ENCODE measurements around the gene ICAM2.
A peak's percentile ranks its signal among the peaks of the same experiment; 100 is the strongest.

Gene ICAM2
- 25.4 to 81.6 (median 42.9) reads per million in 4 experiments for total RNA-seq

DNA sequence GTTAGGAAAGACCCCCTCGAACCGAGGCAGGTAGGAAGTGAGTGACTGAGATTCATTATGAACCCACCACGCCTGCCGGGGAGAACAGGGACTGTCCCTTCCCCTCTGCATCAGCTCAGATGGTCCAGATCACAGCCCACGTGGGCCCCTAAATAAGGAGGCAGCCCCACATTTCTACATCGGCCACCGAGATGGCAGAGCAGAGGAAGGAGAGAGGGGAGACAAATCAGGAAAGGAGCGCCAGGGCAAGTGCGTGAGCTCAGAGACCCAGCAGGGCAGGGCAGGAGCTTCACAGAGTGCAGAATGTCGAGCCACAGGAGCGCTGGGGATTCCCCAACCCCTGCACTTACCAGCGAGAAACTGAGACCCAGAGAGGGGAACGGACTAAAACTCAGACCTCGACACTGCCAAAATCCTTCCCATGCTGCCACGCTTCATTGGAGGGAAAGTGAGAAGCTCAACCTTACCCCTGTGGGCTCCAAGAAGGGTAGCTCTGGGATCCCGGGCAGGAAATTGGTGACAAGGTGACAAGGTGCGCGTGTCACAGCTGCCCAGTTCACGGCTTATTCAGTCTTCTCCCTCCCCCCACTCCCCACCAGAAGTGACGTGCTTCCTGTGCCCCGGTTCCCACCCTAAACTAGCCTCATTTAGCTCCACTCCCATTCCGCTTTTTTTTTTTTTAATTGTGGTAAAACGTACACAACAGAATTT, at the start of gene ICAM2:
Gene ICAM2, minus strand, starts transcription at position 578 of the 711 bp plus-strand sequence. CDS start 13,942 bp downstream, outside the sequence.
- peak; percentile 82 for DNase-seq

DNA sequence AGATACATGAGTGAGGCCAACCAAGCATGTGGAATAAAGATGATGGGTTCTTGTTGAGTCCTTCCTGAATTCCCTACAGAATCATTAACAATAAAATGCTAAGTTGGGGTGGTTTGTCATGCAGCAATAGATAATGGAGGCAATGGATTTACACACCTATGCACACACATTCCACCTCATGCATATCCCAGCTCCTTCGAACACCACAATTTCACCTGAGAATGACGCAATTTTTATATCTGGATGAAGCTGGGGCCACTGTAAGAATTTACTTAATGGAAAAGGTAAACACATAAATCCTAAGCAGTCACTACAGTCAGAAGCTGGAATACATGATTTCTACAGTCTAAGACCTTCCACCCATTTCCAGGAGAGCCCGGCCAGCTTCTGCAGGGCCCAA, 49.8 kb upstream of the ICAM2 start:
- no peak for DNase-seq

- no peak for DNase-seq
Measured at GRCh38 chr17:64069143-64069542, 48.7 kb upstream of the ICAM2 start.

DNA sequence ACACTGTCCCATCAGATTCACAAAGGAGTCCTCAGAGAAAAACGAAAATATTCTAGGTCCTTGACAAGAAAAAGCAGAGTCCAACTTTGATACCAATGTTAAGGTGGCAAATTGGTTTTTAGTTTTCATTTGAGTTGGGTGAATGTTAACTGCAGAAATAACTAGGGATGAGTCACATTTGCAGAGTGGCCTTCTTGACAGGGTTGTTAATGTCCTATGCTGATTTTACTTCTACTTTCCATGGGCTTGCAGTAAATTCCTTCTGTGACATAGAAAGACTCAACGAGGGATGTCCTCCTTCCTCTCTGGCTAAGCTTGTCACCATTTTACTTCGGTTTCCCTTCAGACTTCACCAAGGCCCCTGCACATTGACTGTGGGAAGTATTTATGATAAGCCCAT, 47.2 kb upstream of the ICAM2 start:
- no peak for DNase-seq

- DNase-seq: no peak
Measured at GRCh38 chr17:64066716-64067115, 46.3 kb upstream of the ICAM2 start.

DNA sequence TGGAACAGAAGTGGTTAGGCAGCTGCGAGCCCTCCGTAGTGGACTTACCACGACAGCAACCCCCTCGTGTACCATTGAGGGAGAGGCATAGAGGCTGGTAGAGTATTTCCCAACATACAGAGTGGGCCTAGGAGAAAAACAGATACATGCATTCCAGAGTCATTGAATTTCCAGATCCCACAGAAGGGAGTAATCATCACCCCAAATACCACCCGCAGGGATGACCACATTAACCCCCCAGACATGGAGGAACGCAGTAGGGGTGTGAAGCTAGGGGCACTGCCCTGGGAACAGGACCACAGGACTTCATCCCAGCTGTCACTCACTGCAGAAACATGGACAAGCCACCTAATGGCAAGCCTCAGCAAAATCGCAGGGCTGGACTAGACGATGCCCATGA, 44.7 kb upstream of the ICAM2 start:
- no peak for DNase-seq

- no peak for DNase-seq
Measured at GRCh38 chr17:64064331-64064730, 43.9 kb upstream of the ICAM2 start.

DNA sequence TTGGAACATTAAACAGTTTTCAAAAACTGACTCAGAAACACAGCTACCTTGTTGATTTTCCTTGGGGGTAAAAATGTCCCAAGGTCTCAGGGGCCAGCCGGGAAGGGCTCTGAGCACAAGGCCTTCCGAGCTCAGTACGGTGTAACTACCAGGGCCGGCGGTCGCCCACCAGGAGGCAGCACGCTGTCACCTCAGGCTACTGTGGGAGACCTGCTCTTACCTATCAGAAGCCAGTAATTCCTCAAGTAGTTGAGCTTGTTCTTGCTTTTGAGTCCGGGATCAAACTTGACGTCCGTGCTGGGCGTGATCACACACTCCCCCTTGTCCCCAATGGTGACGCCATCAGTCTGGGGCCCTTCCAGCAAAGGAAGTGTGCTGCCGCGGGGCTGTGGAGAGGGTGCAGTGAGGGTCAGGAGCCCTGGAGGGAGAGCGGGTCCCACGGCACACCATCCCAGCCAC, 43.4 kb upstream of the ICAM2 start:
- peak; percentile 43 for DNase-seq

DNA sequence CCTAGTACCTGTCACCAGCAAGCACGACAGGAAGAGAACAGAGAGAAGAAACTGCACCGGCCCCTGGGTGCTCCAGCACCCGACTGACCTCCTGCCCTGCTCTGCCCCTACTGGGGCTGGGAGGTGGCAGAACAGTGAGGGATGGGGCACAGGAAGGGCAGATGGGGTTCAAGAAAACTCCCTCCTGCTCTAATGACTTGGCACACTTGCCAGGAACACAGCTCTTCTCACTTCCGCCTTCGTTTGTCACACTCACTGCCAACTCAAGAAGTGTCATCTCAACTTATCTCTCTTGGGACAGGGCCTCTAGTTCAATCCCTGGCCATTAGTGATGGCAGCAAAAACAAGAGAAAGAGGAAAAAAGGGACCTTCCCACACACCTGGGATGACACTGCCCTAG, 42.7 kb upstream of the ICAM2 start:
- DNase-seq: no peak

DNA sequence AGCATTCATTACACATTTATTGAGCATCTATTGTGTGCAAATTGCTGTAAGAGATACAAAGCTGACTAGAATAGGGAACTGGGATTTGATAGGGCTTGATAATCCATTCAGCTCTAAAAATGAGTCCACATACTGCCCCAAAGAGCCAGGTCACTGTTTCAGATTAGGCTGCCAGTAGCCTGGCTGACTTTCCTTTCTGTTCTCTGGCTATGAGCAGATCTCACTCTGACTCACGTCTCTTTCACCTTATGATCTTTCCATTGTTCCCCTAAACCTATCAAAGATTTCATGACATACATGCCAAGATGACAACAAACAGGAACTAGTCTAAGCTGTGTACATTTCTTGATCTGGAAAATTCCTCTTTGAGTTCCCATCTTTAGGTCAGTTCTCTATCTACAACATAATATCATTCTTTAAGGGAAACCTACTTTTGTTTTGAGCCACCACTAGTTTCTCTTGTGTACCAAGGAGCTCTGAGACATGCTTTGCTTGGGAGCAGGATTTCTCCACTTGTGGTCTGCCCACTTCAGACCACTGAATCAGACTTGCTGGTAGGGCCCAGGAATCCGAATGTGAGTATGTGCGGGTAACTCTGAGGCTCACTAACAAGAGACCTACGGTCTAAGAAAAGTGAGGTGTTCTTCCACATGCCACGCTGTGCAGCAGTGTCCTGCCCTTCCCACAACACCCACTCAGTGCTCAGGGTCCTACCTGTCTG, 40.9 kb upstream of the ICAM2 start:
- no peak for DNase-seq

DNA sequence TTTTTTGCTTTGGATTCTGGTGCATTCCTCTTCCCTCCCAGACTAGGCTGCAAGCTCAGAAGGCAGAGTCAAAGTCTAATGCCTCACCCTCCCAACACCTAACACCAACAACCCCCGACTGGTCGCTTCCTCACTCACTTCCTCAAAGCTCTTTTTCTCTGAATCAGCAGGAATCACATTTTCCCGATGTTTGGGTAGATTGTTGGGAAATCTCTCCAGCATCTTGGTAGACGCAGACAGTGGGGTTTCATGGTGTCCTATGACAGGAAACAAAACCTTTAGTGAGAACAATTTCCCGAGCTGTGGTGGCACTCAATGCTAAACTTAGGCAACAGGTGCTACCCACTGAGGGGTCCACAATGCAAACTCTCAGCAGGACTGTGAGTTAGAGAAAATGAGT, 39.9 kb upstream of the ICAM2 start:
- no peak for DNase-seq

- DNase-seq: no peak
Measured at GRCh38 chr17:64059756-64060155, 39.3 kb upstream of the ICAM2 start.

DNA sequence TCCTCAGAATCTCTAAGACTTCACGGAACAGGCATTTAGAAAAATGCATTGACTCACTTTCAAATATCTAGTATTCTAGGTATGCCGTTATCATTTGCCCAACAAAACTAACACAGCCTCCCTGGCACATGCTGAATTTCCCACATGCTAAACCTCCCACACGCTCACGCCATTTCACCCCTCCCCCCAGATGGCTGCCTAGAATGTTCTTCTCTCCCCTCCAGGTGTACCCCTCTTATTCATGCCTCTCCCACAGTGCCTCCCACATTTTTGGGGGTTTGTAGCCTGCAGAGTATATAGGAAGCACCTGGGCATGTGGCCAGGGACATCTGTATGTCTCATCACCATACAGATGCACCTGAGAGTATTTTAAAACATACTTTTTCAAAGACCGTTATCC, 38.2 kb upstream of the ICAM2 start:
- no peak for DNase-seq

GRCh38 chr17:64057701-64058263, 37.3 kb upstream of the ICAM2 start:
- no peak for DNase-seq

DNA sequence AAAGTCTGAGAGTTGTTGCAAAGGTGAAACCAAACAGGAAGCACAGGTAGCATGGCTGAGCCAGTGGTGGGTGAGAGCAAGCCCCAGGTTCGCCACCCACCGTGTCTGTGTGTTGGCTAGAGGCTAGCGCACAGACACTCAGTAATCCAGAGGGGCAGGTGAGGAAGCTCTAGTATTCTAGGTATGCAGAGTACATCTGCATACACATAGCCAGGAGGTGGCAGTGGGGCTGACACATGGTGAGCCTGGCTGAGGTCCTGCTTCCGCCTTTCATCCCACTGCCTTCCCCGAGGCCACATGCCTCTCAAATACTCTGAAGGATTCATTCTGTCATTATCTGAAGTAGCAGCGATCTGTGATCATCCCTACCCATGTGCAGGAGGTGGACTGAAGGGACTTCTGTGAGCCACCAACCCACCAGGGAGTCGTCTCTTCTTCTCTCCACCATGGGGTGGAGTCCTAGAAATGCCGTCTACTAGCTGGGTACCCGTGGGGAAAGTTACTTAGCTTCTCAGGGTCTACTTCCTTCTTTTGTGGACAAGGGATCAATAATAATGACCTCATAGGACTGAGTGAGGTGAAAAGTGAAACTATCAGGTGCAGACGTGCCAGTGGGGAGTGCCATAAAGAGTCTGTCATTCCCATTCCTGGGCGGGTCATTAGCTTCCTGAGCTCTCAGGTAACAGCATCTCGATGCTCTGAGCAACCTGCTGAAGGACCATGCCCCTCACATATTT, 36.0 kb upstream of the ICAM2 start:
- DNase-seq: no peak

GRCh38 chr17:64055183-64056142, 35.0 kb upstream of the ICAM2 start:
- no peak for DNase-seq

- no peak for DNase-seq
Measured at GRCh38 chr17:64054304-64054703, 33.9 kb upstream of the ICAM2 start.

- no peak for DNase-seq
Measured at GRCh38 chr17:64053101-64053500, 32.7 kb upstream of the ICAM2 start.

- no peak for DNase-seq
Measured at GRCh38 chr17:64051153-64051552, 30.7 kb upstream of the ICAM2 start.

- DNase-seq: no peak
Measured at GRCh38 chr17:64048805-64049204, 28.4 kb upstream of the ICAM2 start.

- no peak for DNase-seq
Measured at GRCh38 chr17:64045176-64045575, 24.7 kb upstream of the ICAM2 start.
